Endothelial cell of umbilical vein (primary cell): Measurements from ENCODE around the gene SAMD4A. TPM values are rescaled to one million over a fixed set of nuclear protein-coding genes. Genes with fewer than 3 reads are reported as not detected.

Source experiments
- BruUV-seq: library from RNA; stranded (reverse); fragments of 400-500 nt; replicated peaks from 2 replicates; lab custom pipeline; 2021; lab: Mats Ljungman, UMichigan
- CTCF ChIA-PET: fragments of 300-600, 350-600 bp; sonication (Branson Sonifier 250); formaldehyde crosslinking; loops from one replicate; lab custom pipeline; 2021; ENCODE audit warnings: antibody characterized with exemption, inconsistent platforms; lab: Charles Lee
- POLR2A ChIA-PET: fragments of 300-600, 350-600 bp; sonication (Branson Sonifier 250); formaldehyde crosslinking; loops from one replicate; lab custom pipeline; 2021; ENCODE audit warnings: antibody characterized with exemption, inconsistent platforms; lab: Charles Lee
- DNase-seq: peaks from one replicate; pipeline ENCODE4 v3.0.0-alpha.2; 2011; ENCODE audit warnings: low read depth, low spot score
- FAIRE-seq: peaks from 2 replicates; lab custom pipeline; 2011; peaks lifted over from hg19 to GRCh38; lab: Jason Lieb, UNC
- H2AFZ ChIP-seq: 2 replicates; pipeline ENCODE4 v1.6.0; 2012; ENCODE audit warnings: low read depth, low read length, control low read depth, inconsistent platforms
- H3K27ac ChIP-seq: 2 replicates; pipeline ENCODE4 v1.5.1; 2011; ENCODE audit warnings: low read depth, mild to moderate bottlenecking, control low read depth, low read length, moderate library complexity; ENCODE audit not compliant: insufficient read depth
- H3K27me3 ChIP-seq, 2 experiments: 2 replicates each; pipeline versions ENCODE4 v1.6.0 to v1.6.1; 2011; ENCODE audit warnings: low read length in 2 of 2, mixed read lengths in 1 of 2; ENCODE audit not compliant: control insufficient read depth in 2 of 2, insufficient read depth in 2 of 2
- H3K36me3 ChIP-seq, 2 experiments: 2 replicates in 1 of 2; 3 replicates in 1 of 2; pipeline ENCODE4 v1.5.1; 2011; ENCODE audit warnings: low read length in 2 of 2, mild to moderate bottlenecking in 1 of 2, moderate library complexity in 1 of 2; ENCODE audit not compliant: control insufficient read depth in 2 of 2, insufficient read depth in 2 of 2; ENCODE audit errors: extremely low read depth in 1 of 2
- H3K4me1 ChIP-seq: 3 replicates; pipeline ENCODE4 v1.5.1; 2011; ENCODE audit warnings: mild to moderate bottlenecking, low read length; ENCODE audit not compliant: control insufficient read depth, insufficient read depth; ENCODE audit errors: extremely low read depth
- H3K4me2 ChIP-seq: 2 replicates; pipeline ENCODE4 v1.6.1; 2011; ENCODE audit warnings: low read length, control low read depth, mixed read lengths; ENCODE audit not compliant: insufficient read depth
- H3K4me3 ChIP-seq, 3 experiments: fragments of 200-600 bp in 1 of 3; sonication (generic), shearing (Covaris generic) in 1 of 3; replicated peaks in 1 of 3; 2 replicates each; pipeline ENCODE4 v1.5.1; 2011 to 2016; ENCODE audit warnings: control low read depth in 3 of 3, low read length in 3 of 3, mild to moderate bottlenecking in 2 of 3, inconsistent platforms in 1 of 3, low read depth in 1 of 3, moderate library complexity in 1 of 3; ENCODE audit not compliant: insufficient read depth in 1 of 3
- H3K79me2 ChIP-seq: 2 replicates; pipeline ENCODE4 v1.6.0; 2012; ENCODE audit warnings: low read length, inconsistent platforms; ENCODE audit not compliant: control insufficient read depth, insufficient read depth
- H3K9ac ChIP-seq: replicated peaks from 2 replicates; pipeline ENCODE3; 2011; ENCODE audit warnings: low read length, control low read depth; ENCODE audit not compliant: insufficient read depth; ENCODE audit errors: extremely low read depth
- H3K9me1 ChIP-seq: replicated peaks from 3 replicates; pipeline ENCODE4 v1.6.0; 2011; ENCODE audit warnings: mild to moderate bottlenecking, low read length; ENCODE audit not compliant: control insufficient read depth, insufficient read depth; ENCODE audit errors: extremely low read depth
- H3K9me3 ChIP-seq: replicated peaks from 2 replicates; pipeline ENCODE4 v1.5.1; 2012; ENCODE audit warnings: low read length, inconsistent platforms; ENCODE audit not compliant: control insufficient read depth, insufficient read depth
- H4K20me1 ChIP-seq: replicated peaks from 2 replicates; pipeline ENCODE3; 2011; ENCODE audit warnings: mild to moderate bottlenecking, low read length; ENCODE audit not compliant: control insufficient read depth, insufficient read depth; ENCODE audit errors: extremely low read depth
- EZH2 ChIP-seq: IDR thresholded peaks from 2 replicates; pipeline ENCODE4 v1.6.1; 2012; ENCODE audit warnings: borderline replicate concordance, low read depth, mild to moderate bottlenecking, moderate library complexity, low read length, inconsistent platforms; ENCODE audit not compliant: severe bottlenecking
- FOS ChIP-seq: IDR thresholded peaks from 2 replicates; pipeline ENCODE4 v1.6.1; 2011; ENCODE audit warnings: mild to moderate bottlenecking, low read length, moderate library complexity, borderline replicate concordance; ENCODE audit not compliant: insufficient read depth
- GATA2 ChIP-seq: IDR thresholded peaks from 2 replicates; pipeline ENCODE4 v1.7.0; 2011; ENCODE audit warnings: low read depth, mild to moderate bottlenecking, moderate library complexity, mixed read lengths, low read length; ENCODE audit not compliant: insufficient read length, insufficient read depth
- JUN ChIP-seq: IDR thresholded peaks from 2 replicates; pipeline ENCODE4 v1.6.1; 2011; ENCODE audit warnings: borderline replicate concordance, low read depth; ENCODE audit not compliant: insufficient read length, insufficient read depth
- MYC ChIP-seq: IDR thresholded peaks from one replicate; pipeline ENCODE4 v1.6.1; 2011; ENCODE audit warnings: mild to moderate bottlenecking, low read depth, low read length
- POLR2A ChIP-seq: IDR thresholded peaks from 2 replicates; pipeline ENCODE4 v1.6.1; 2012; ENCODE audit warnings: low read depth, mild to moderate bottlenecking, control low read depth, low read length
- POLR2AphosphoS5 ChIP-seq: IDR thresholded peaks from 2 replicates; pipeline ENCODE4 v1.6.1; 2012; ENCODE audit warnings: low read depth, mild to moderate bottlenecking, control low read depth, low read length, moderate library complexity; ENCODE audit not compliant: insufficient read depth
- dilution Hi-C: fragments of 300-500 bp; cut with MboI; formaldehyde crosslinking; loops from one replicate; pipeline ENCODE4 v1.15.0; 2019; ENCODE audit warnings: low sequenced_read_pairs; ENCODE audit not compliant: extremely low pct_ligation_motif_present
- intact Hi-C: fragments of 100-400 bp; cut with micrococcal nuclease; formaldehyde crosslinking; loops from one replicate; pipeline ENCODE4 v1.10.0; 2022
- polyA plus RNA-seq, 4 experiments: library from polyadenylated mRNA; depleted of rRNA in 3 of 4; stranded (reverse) in 3 of 4; unstranded in 1 of 4; fragments of >200 nt; gene quantifications; 2 replicates each; pipeline versions ENCODE4 v1.2.1 to v1.2.3, GENCODE V29; 2011 to 2012; ENCODE audit warnings: missing spikeins in 1 of 4
- total RNA-seq: library from RNA; stranded (reverse); gene quantifications from 2 replicates; pipeline ENCODE4 v1.2.3, GENCODE V29; 2021
- TF ChIP-seq, protein P1 (sequence below): IDR thresholded peaks from 2 replicates; pipeline ENCODE4 v1.6.1; 2011; ENCODE audit not compliant: insufficient read depth, insufficient read length
- TF ChIP-seq, protein P2 (sequence below), 2 donors: IDR thresholded peaks; 1 replicate in 1 of 2; 2 replicates in 1 of 2; pipeline ENCODE4 v1.5.1; 2011; ENCODE audit warnings: low read length in 2 of 2, mild to moderate bottlenecking in 2 of 2, moderate library complexity in 2 of 2, control low read depth in 1 of 2, inconsistent platforms in 1 of 2, low read depth in 1 of 2; ENCODE audit not compliant: insufficient read depth in 1 of 2; ENCODE audit errors: extremely low read depth in 1 of 2

The SAMD4A gene
- total and polyA plus RNA-seq, 2 donors (not counting 3 experiments of a cell fraction or from before 2014, with no cell fraction given), result 37.7 to 95.3 TPM

DNA sequence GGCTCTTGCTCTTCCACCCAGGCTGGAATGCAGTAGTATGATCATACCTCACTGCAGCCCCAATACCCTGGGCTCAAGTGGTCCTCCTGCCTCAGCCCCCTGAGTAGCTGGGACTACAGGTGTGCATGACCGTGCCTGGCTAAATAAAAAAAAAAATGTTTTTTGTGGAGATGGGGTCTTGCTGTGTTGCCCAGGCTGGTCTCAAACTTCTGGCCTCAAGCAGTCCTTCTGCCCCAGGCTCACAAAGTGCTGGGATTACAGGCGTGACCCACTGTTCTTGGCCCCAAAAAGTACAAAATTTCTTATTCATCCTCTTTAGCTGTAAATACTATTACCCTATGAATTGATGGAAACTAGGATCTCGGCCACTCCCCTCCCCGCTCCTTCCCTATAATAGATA is 42.5 kb upstream of the SAMD4A start:
- Histone ChIP-seq H3K4me3 (no peak overlapping the region), H3K9me1 (no peaks in the 10 kb centered on the region), H4K20me1 (no peaks in the 10 kb centered on the region), H3K4me1 (peaks cover 1% of the 10 kb centered on the region), H3K27ac (no peak overlapping the region), H3K9me3 (no peaks in the 10 kb centered on the region), H3K36me3 (peaks cover 5 to 8% of the 10 kb centered on the region in 2 experiments), H2AFZ (no peak overlapping the region), H3K4me2 (no peak overlapping the region), H3K27me3 (no peaks in the 10 kb centered on the region), H3K9ac (no peak overlapping the region), H3K79me2 (peaks cover 3% of the 10 kb centered on the region)
- FAIRE-seq, result no peak
- dilution Hi-C loops (no loop called here), intact Hi-C loops (no loop called here)
- TF ChIP-seq GATA2, result no peak
- TF ChIP-seq, protein P1, sequence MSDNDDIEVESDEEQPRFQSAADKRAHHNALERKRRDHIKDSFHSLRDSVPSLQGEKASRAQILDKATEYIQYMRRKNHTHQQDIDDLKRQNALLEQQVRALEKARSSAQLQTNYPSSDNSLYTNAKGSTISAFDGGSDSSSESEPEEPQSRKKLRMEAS, result no peak
- no peak for TF ChIP-seq FOS
- TF ChIP-seq EZH2, result no peak
- no peak for DNase-seq
- CTCF ChIA-PET, result interaction anchor here (2.2 kb wide), 1 partner anchor 15 kb away, joined by 8 read pairs; the partner anchor contains the start of gene CGRRF1
- no TSS peak for BruUV-seq
- POLR2A ChIA-PET, result no interaction called here

DNA sequence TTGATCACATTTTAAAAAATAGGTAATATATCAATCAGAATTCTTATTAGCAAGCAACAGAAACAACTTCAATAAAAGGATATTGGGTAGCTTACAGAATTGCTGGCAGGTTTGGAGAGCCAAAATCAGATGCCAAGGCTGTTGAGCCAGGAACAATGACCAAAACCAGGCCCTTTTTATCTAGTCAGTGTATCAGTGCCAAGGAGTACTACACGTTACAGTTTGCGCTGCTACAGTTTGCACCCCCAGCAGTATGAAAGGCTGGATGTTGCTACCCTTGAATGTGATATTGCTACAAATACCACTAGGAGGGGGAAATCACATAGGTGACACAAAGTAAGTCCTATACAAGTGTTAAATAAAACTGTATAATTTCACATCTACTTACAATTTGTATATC is 38.0 kb upstream of the SAMD4A start:
- DNase-seq (no peak), FAIRE-seq (no peak)
- ChIA-PET CTCF (interaction anchor here (1.1 to 2.1 kb wide), 6 partner anchors 8 to 245 kb away, joined by 4 to 11 read pairs (median 8); partner anchors contain the start of gene CGRRF1), POLR2A (no interaction called here)
- Histone ChIP-seq H3K9me3 (no peaks in the 10 kb centered on the region), H3K9ac (no peak overlapping the region), H3K4me1 (peaks cover 9% of the 10 kb centered on the region), H3K9me1 (no peaks in the 10 kb centered on the region), H3K4me2 (no peak overlapping the region), H2AFZ (no peak overlapping the region), H4K20me1 (no peaks in the 10 kb centered on the region), H3K36me3 (peaks cover 4 to 7% of the 10 kb centered on the region in 2 experiments), H3K27ac (no peak overlapping the region), H3K4me3 (no peak overlapping the region), H3K27me3 (no peaks in the 10 kb centered on the region), H3K79me2 (no peaks in the 10 kb centered on the region)
- intact Hi-C loops, result no loop called here
- dilution Hi-C loops, result no loop called here
- no TSS peak for BruUV-seq
- TF ChIP-seq FOS, result no peak
- no peak for TF ChIP-seq EZH2
- TF ChIP-seq POLR2A, result no peak
- TF ChIP-seq, protein P2, sequence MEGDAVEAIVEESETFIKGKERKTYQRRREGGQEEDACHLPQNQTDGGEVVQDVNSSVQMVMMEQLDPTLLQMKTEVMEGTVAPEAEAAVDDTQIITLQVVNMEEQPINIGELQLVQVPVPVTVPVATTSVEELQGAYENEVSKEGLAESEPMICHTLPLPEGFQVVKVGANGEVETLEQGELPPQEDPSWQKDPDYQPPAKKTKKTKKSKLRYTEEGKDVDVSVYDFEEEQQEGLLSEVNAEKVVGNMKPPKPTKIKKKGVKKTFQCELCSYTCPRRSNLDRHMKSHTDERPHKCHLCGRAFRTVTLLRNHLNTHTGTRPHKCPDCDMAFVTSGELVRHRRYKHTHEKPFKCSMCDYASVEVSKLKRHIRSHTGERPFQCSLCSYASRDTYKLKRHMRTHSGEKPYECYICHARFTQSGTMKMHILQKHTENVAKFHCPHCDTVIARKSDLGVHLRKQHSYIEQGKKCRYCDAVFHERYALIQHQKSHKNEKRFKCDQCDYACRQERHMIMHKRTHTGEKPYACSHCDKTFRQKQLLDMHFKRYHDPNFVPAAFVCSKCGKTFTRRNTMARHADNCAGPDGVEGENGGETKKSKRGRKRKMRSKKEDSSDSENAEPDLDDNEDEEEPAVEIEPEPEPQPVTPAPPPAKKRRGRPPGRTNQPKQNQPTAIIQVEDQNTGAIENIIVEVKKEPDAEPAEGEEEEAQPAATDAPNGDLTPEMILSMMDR (IDR thresholded peaks at IDR 0.05; ENCODE audit: extremely low read depth in 1 of 2, insufficient read depth in 1 of 2, low read depth in 1 of 2, low read length in 2 of 2), result no peak
- no peak for TF ChIP-seq POLR2AphosphoS5
- TF ChIP-seq GATA2, result no peak
- TF ChIP-seq, protein P1, result no peak
- no peak for TF ChIP-seq JUN
- no peak for TF ChIP-seq MYC
